GM12892 (cell line): Measurements from ENCODE around the gene ISLR.

ENCODE experiments used
- POLR2A ChIP-seq: IDR thresholded peaks from 2 replicates; pipeline ENCODE4 v1.6.1; 2011; ENCODE audit warnings: low read depth, low read length, control low read depth
- POLR2AphosphoS5 ChIP-seq: IDR thresholded peaks from 2 replicates; pipeline ENCODE4 v1.6.1; 2011; ENCODE audit warnings: low read depth, low read length, control low read depth

DNA sequence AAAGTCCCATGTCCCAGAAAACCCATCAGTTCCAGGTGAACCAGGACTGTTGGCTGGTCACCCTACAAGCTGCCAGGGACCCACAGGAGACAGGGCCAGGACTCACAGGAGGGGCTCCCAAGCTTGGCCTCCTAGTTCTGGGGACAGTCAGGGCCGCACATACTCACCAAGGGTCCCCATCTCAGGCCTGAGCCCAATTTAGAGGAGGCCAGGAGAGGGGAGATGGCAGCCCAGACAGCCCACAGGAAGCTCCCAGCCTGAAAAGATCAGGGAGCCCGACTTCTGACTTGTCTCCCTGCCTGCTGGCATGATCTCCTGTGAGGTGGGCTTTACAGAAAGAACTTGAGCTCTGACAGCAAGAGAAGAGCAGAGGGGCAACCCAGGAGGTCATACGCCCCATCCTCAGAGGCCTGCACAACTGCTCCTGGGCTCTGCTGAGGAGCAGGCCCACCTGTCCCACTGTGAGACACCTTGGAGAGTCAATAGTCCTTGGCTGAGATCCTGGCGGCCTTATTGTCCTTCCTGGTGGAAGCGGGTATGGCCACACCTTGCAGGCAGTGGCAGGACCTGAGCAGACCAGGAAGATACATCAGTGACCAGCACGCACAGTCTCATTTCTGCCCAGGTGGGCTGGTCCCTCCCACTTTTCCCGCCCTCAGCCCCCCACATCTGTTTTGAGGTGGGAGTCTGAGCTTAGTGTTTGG, 2.5 kb upstream of the ISLR start:
- TF ChIP-seq POLR2A (no peak), POLR2AphosphoS5 (no peak)
